ENCODE measurements around the gene HCK.
"Not testable (repeated sequence)": the region's sequence is repeated elsewhere in the genome, so short reads cannot be mapped to it uniquely, and the experiment has no call there.

The HCK gene

GRCh38 chr20:32115211-32115767, 63.2 kb downstream of the HCK start:
- no peak for DNase-seq (ENCODE audit: low read depth)

GRCh38 chr20:32116079-32116521, 64.1 kb downstream of the HCK start:
- no peak for TF ChIP-seq CTCF (IDR thresholded peaks at IDR 0.05; ENCODE audit: control insufficient read depth, extremely low read depth, insufficient read depth)
- DNase-seq (ENCODE audit: low read depth), result no peak
- no peak overlapping the region for H3K4me3 ChIP-seq (ENCODE audit: low read depth, low read length)

More at GRCh38 chr20:32115211-32115767, 63.2 kb downstream of the HCK start:
- no peak overlapping the region for H3K4me3 ChIP-seq (ENCODE audit: low read depth, low read length)
- no peak for TF ChIP-seq CTCF (IDR thresholded peaks at IDR 0.05; ENCODE audit: control insufficient read depth, extremely low read depth, insufficient read depth)

DNA sequence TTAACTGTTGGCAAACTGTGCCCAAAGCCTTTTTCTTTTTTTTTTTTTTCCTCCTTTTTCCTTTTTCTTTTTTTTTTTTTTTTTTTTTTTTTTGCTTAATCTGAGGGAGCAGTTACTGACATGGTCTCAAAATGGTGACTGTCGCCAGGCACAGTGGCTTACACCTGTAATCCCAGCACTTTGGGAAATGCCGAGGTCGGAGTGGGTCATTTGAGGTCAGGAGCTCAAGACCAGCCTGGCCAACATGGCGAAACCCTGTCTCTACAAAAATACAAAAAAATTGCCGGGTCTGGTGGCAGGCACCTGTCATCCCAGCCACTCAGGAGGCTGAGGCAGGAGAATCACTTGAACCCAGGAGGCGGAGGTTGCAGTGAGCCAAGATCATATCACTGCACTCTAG, 64.8 kb downstream of the HCK start:
- not testable (repeated sequence) for H3K4me3 ChIP-seq (ENCODE audit: low read depth, low read length); DNase-seq (ENCODE audit: low read depth)

GRCh38 chr20:32118427-32118826, 66.4 kb downstream of the HCK start:
- DNase-seq (ENCODE audit: low read depth); H3K4me3 ChIP-seq (ENCODE audit: low read depth, low read length): not testable (repeated sequence)

DNA sequence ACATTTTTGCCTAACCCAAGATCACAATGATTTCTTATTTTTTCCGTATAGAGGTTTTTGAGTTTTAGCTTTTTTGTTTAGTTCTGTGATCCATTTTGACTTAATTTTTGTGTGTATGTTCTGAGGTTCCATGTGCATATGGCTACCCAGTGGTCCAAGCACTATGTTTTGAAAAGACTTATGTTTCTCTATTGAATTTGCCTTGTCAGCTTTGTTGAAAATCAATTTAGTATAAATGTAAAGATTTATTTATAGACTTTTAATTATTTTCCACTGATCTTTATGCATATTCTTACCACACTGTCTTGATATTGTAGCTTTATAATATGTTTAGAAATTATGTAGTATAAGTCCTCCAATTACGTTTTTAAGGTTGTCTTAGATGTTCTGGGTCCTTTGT, 67.7 kb downstream of the HCK start:
- no peak for DNase-seq (ENCODE audit: low read depth)
- no peak for TF ChIP-seq CTCF (IDR thresholded peaks at IDR 0.05; ENCODE audit: control insufficient read depth, extremely low read depth, insufficient read depth)
- H3K4me3 ChIP-seq (ENCODE audit: low read depth, low read length), result no peak overlapping the region

DNA sequence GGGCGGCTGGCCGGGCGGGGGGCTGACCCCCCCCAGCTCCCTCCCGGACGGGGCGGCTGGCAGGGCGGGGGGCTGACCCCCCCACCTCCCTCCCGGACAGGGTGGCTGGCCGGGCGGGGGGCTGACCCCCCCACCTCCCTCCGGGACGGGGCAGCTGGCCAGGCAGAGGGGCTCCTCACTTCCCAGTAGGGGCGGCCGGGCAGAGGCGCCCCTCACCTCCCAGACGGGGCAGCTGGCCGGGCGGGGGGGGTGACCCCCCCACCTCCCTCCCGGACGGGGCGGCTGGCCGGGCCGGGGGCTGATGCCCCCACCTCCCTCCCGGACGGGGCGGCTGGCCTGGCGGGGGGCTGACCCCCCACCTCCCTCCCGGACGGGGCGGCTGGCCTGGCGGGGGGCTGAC, 69.9 kb downstream of the HCK start:
- DNase-seq (ENCODE audit: low read depth); H3K4me3 ChIP-seq (ENCODE audit: low read depth, low read length): not testable (repeated sequence)

- TF ChIP-seq CTCF (IDR thresholded peaks at IDR 0.05; ENCODE audit: control insufficient read depth, extremely low read depth, insufficient read depth), result no peak
- no peak for DNase-seq (ENCODE audit: low read depth)
Observed at GRCh38 chr20:32123088-32123487, 71.0 kb downstream of the HCK start.

GRCh38 chr20:32124916-32125454, 72.9 kb downstream of the HCK start:
- no peak for TF ChIP-seq CTCF (IDR thresholded peaks at IDR 0.05; ENCODE audit: control insufficient read depth, extremely low read depth, insufficient read depth)

More at GRCh38 chr20:32123088-32123487, 71.0 kb downstream of the HCK start:
- H3K4me3 ChIP-seq (ENCODE audit: low read depth, low read length), result no peak overlapping the region

More at GRCh38 chr20:32124916-32125454, 72.9 kb downstream of the HCK start:
- H3K4me3 ChIP-seq (ENCODE audit: low read depth, low read length), result no peak overlapping the region
- DNase-seq (ENCODE audit: low read depth), result no peak
